Measurements from ENCODE around the gene RSBN1. TPM values are rescaled to one million over a fixed set of nuclear protein-coding genes. Genes with fewer than 3 reads are reported as not detected.

The RSBN1 gene
- total RNA-seq, 1 donor from 2014 or later = 22.7 TPM

DNA sequence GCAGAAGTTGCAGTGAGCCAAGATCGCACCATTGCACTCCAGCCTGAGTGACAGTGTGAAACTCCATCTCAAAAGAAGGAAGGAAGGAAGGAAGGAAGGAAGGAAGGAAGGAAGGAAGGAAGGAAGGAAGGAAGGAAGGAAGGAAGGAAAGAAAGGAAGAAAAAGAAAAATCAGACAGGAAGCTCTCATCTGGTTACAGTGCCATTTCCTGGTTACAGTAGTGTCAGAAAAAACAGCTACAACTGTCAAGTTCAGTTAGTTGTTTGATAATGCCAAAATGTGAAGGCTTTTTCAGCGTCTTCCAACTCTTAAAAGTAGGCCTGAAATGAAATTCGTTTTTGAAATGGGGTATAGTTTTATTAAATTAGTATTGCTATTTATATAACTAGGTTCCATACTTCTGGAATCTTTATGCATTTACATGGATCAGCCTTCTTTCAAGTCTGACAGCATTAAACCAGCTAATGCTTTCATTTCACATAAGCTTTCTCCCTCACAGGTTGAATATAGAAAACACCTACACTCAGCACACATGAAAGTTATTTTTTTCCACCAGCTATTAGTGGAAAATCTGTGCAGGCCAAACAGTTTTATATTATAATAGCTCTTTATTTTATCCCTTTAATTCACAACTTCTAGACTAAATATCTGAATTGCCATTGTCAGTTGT lies 38.0 kb upstream of the RSBN1 start:
- no peaks in the 10 kb centered on the region for H3K36me3 ChIP-seq
- intact Hi-C loops (cut with DNase I) = no loop called here
- TF ChIP-seq, protein P1, sequence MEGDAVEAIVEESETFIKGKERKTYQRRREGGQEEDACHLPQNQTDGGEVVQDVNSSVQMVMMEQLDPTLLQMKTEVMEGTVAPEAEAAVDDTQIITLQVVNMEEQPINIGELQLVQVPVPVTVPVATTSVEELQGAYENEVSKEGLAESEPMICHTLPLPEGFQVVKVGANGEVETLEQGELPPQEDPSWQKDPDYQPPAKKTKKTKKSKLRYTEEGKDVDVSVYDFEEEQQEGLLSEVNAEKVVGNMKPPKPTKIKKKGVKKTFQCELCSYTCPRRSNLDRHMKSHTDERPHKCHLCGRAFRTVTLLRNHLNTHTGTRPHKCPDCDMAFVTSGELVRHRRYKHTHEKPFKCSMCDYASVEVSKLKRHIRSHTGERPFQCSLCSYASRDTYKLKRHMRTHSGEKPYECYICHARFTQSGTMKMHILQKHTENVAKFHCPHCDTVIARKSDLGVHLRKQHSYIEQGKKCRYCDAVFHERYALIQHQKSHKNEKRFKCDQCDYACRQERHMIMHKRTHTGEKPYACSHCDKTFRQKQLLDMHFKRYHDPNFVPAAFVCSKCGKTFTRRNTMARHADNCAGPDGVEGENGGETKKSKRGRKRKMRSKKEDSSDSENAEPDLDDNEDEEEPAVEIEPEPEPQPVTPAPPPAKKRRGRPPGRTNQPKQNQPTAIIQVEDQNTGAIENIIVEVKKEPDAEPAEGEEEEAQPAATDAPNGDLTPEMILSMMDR (IDR thresholded peaks at IDR 0.05) = no peak
- H3K9me3 ChIP-seq = no peaks in the 10 kb centered on the region
- no peaks in the 10 kb centered on the region for H3K4me1 ChIP-seq
- no peak for DNase-seq (ENCODE audit: low spot score in 2 of 2)
- no peaks in the 10 kb centered on the region for H3K27me3 ChIP-seq
- no peak overlapping the region for H3K27ac ChIP-seq
- no peak overlapping the region for H3K4me3 ChIP-seq

DNA sequence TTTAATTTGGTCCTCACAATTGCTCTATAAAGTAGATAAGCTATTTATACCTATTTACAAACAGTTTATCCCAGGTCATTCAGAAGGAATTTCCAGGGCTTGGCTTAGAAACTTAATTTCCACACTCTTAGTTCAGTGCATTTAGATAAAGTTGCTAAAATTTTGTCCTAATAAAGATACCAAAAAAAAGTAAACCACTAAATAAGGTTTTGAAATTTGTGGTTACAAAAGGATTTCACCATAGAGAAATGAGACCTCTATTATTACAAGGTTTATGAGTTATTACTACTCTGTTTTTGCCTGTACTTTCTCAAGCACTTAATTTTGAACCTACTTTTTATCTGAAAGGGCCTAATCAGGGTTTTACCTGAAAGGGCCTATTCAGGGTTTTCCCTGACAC lies 36.8 kb upstream of the RSBN1 start:
- Histone ChIP-seq H3K4me3 (no peak overlapping the region), H3K9me3 (no peaks in the 10 kb centered on the region), H3K36me3 (no peaks in the 10 kb centered on the region), H3K27ac (no peak overlapping the region), H3K27me3 (no peaks in the 10 kb centered on the region), H3K4me1 (no peaks in the 10 kb centered on the region)
- TF ChIP-seq, protein P1 (IDR thresholded peaks at IDR 0.05) = no peak
- DNase-seq (ENCODE audit: low spot score in 2 of 2) = no peak
- intact Hi-C loops (cut with DNase I) = no loop called here

DNA sequence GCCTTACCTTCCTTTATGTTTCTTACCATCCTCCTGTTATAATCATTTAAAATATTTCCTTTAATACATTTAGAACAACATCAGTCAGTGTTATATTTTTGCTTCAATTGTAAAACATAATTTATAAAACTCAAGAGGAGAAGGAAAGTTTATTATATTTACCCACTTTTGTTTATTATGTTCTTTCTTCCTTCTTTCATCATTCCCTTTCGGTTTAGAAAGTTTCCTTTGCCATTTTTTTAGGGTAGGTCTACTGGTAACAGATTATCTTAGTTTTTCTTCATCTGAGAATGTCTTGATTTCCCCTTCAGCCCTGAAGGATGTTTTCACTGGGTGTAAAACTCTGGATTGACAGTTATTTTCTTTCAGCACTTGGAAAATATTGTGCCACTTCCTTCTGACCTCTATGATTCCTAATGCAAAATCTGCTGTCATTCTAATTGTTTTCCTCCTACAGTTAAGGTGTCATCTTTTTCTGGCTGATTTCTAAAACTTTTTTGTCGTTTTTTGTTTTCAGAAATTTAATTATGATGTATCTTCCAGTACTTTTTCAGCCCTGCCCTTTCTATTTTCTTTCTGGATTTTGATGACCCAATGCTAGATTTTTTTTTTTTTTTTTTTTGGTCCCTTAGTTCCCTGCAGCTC lies 34.2 kb upstream of the RSBN1 start:
- H3K4me1 ChIP-seq = no peaks in the 10 kb centered on the region
- intact Hi-C loops (cut with DNase I) = no loop called here
- no peak overlapping the region for H3K4me3 ChIP-seq
- TF ChIP-seq, protein P1 (IDR thresholded peaks at IDR 0.05) = no peak
- DNase-seq (ENCODE audit: low spot score in 2 of 2) = no peak
- H3K27ac ChIP-seq = no peak overlapping the region
- H3K9me3 ChIP-seq = no peaks in the 10 kb centered on the region
- no peaks in the 10 kb centered on the region for H3K27me3 ChIP-seq
- no peaks in the 10 kb centered on the region for H3K36me3 ChIP-seq

DNA sequence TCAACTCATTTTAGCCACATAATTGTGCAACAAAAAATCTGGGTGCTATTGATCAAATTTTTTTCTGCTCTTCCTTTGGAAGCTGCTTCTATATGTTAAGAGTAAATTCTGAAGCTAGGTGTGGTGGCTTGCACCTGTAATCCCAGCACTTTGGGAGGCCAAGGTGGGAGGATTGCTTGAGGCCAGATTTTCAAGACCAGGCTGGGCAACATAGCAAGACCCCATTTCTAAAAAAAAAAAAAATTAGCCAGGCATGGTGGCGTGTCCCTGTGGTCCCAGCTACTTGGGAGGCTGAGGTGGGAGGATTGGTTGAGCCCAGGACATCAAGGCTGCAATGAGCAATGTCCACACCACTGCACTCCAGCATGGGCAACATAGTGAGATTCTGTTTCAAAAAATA lies 24.3 kb upstream of the RSBN1 start:
- no peak for DNase-seq (ENCODE audit: low spot score in 2 of 2)
- TF ChIP-seq, protein P1 (IDR thresholded peaks at IDR 0.05) = no peak
- intact Hi-C loops (cut with DNase I) = loop anchor here (5.0 kb wide), 1 partner anchor 96 kb away; no protein-coding TSS in a partner anchor
- no peak overlapping the region for H3K4me3 ChIP-seq
- no peaks in the 10 kb centered on the region for H3K36me3 ChIP-seq
- no peaks in the 10 kb centered on the region for H3K27me3 ChIP-seq
- H3K27ac ChIP-seq = no peak overlapping the region
- H3K9me3 ChIP-seq = no peaks in the 10 kb centered on the region
- no peaks in the 10 kb centered on the region for H3K4me1 ChIP-seq

DNA sequence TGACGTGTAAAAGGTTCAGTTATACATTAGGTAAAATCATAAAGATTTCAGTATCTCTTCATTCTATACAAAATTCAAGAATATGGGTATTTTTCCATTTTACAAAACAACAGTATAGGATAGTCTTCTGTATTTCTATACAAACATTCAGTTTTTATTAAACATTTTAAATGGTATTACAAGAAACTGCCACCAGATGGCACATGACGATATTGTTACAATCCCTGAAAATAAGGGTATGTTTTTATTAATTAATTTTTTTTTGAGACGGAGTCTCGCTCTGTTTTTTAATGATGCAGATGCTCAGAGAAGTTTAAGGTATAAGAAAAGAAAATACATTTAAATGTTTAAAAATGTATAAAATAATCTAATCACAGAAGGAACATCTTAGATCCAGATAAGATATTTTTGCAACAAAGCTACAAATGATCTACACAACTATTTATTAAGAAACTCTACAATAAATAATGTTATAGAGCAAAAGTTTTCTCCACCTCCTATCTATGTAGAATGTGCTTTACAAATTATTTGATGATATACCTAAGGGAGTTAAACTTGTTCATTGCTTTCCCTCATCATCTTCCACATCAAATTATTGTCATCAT lies 23.5 kb upstream of the RSBN1 start:
- no peak overlapping the region for H3K27ac ChIP-seq
- no peaks in the 10 kb centered on the region for H3K9me3 ChIP-seq
- no peaks in the 10 kb centered on the region for H3K27me3 ChIP-seq
- H3K4me3 ChIP-seq = no peak overlapping the region
- H3K4me1 ChIP-seq = no peaks in the 10 kb centered on the region
- intact Hi-C loops (cut with DNase I) = loop anchor here (2.0 to 5.0 kb wide), 3 partner anchors 69 to 447 kb away; partner anchors contain the start of genes AP4B1 and DCLRE1B
- no peaks in the 10 kb centered on the region for H3K36me3 ChIP-seq
- TF ChIP-seq, protein P1 (IDR thresholded peaks at IDR 0.05) = peak; percentile 45 to 62 (median 46)
- DNase-seq (ENCODE audit: low spot score in 2 of 2) = no peak
